Gastroesophageal sphincter (tissue), 3 donors: ENCODE data around the gene RGP1.

Source experiments
- EP300 ChIP-seq: sonication (generic); formaldehyde crosslinking; IDR thresholded peaks from one replicate; pipeline ENCODE4 v1.6.1; 2017; ENCODE audit warnings: antibody characterized with exemption, mild to moderate bottlenecking
- POLR2A ChIP-seq, 2 donors: fragments of 450-650 bp; IDR thresholded peaks; one replicate each; pipeline ENCODE4 v1.6.1; 2017; ENCODE audit warnings: antibody characterized with exemption in 2 of 2, mild to moderate bottlenecking in 2 of 2, moderate library complexity in 1 of 2
- POLR2AphosphoS5 ChIP-seq: sonication (generic); formaldehyde crosslinking; IDR thresholded peaks from one replicate; pipeline ENCODE4 v1.6.1; 2017; ENCODE audit warnings: antibody characterized with exemption
- TF ChIP-seq, protein P1 (sequence below), 4 experiments: fragments of 200-600 bp in 2 of 4; fragments of 450-650 bp in 2 of 4; sonication (generic) in 1 of 4; IDR thresholded peaks; one replicate each; pipeline ENCODE4 v1.5.1; 2017 to 2019; ENCODE audit warnings: antibody characterized with exemption in 4 of 4, mild to moderate bottlenecking in 2 of 4, moderate library complexity in 2 of 4

- no peak for TF ChIP-seq POLR2AphosphoS5
- TF ChIP-seq, protein P1, sequence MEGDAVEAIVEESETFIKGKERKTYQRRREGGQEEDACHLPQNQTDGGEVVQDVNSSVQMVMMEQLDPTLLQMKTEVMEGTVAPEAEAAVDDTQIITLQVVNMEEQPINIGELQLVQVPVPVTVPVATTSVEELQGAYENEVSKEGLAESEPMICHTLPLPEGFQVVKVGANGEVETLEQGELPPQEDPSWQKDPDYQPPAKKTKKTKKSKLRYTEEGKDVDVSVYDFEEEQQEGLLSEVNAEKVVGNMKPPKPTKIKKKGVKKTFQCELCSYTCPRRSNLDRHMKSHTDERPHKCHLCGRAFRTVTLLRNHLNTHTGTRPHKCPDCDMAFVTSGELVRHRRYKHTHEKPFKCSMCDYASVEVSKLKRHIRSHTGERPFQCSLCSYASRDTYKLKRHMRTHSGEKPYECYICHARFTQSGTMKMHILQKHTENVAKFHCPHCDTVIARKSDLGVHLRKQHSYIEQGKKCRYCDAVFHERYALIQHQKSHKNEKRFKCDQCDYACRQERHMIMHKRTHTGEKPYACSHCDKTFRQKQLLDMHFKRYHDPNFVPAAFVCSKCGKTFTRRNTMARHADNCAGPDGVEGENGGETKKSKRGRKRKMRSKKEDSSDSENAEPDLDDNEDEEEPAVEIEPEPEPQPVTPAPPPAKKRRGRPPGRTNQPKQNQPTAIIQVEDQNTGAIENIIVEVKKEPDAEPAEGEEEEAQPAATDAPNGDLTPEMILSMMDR (IDR thresholded peaks at IDR 0.05): no peak
- no peak for TF ChIP-seq POLR2A (IDR thresholded peaks at IDR 0.05)
- no peak for TF ChIP-seq EP300
These were observed 11.9 kb upstream of the RGP1 start for GRCh38 chr9:35737143-35737542.
